ENCODE results near the gene BATF.

BATF gene

GRCh38 chr14:75494896-75495295 is 27.4 kb upstream of the BATF start:
- H3K36me3 Mint-ChIP-seq: peaks cover 14% of the 10 kb centered on the region
- H3K27ac Mint-ChIP-seq: peak overlapping the region; percentile 94
- ATAC-seq (no peak), DNase-seq (ENCODE audit: low spot score in 2 of 2) (peak in 1 of 2 donors; percentile 48)
- peak overlapping the region; percentile 15 for H3K4me3 Mint-ChIP-seq
- H3K9me3 Mint-ChIP-seq: peaks cover 3% of the 10 kb centered on the region
- peaks cover 68% of the 10 kb centered on the region for H3K4me1 Mint-ChIP-seq

GRCh38 chr14:75495399-75495798 is 26.9 kb upstream of the BATF start:
- DNase-seq (ENCODE audit: low spot score in 2 of 2) (no peak), ATAC-seq (no peak)
- H3K4me1 Mint-ChIP-seq: peaks cover 68% of the 10 kb centered on the region
- peaks cover 14% of the 10 kb centered on the region for H3K36me3 Mint-ChIP-seq
- H3K9me3 Mint-ChIP-seq: peaks cover 3% of the 10 kb centered on the region
- H3K4me3 Mint-ChIP-seq: peak overlapping the region; percentile 15
- peak overlapping the region; percentile 94 for H3K27ac Mint-ChIP-seq

GRCh38 chr14:75495882-75496281 is 26.4 kb upstream of the BATF start:
- Mint-ChIP-seq H3K4me3 (peak overlapping the region; percentile 15), H3K4me1 (peaks cover 68% of the 10 kb centered on the region), H3K27ac (peak overlapping the region; percentile 94), H3K36me3 (peaks cover 14% of the 10 kb centered on the region), H3K9me3 (peaks cover 3% of the 10 kb centered on the region)
- ATAC-seq (no peak), DNase-seq (ENCODE audit: low spot score in 2 of 2) (peak in 1 of 2 donors; percentile 49)

- DNase-seq (ENCODE audit: low spot score in 2 of 2): no peak
- peaks cover 3% of the 10 kb centered on the region for H3K9me3 Mint-ChIP-seq
- peaks cover 14% of the 10 kb centered on the region for H3K36me3 Mint-ChIP-seq
- no peak for ATAC-seq
- H3K4me3 Mint-ChIP-seq: peak overlapping the region; percentile 76
- peaks cover 68% of the 10 kb centered on the region for H3K4me1 Mint-ChIP-seq
- H3K27ac Mint-ChIP-seq: peak overlapping the region; percentile 94
Observed at GRCh38 chr14:75496755-75497154, 25.5 kb upstream of the BATF start.

GRCh38 chr14:75497191-75497590 is 25.1 kb upstream of the BATF start:
- peak; percentile 87 for ATAC-seq

GRCh38 chr14:75497701-75498100 is 24.6 kb upstream of the BATF start:
- peak; percentile 5 for ATAC-seq

More at GRCh38 chr14:75497191-75497590, 25.1 kb upstream of the BATF start:
- Mint-ChIP-seq H3K27ac (peak overlapping the region; percentile 94), H3K4me3 (peak overlapping the region; percentile 76), H3K9me3 (peaks cover 3% of the 10 kb centered on the region), H3K36me3 (peaks cover 14% of the 10 kb centered on the region), H3K4me1 (peaks cover 66% of the 10 kb centered on the region)
- DNase-seq (ENCODE audit: low spot score in 2 of 2): peak in 1 of 2 donors; percentile 82

GRCh38 chr14:75499084-75499875 is 23.0 kb upstream of the BATF start:
- DNase-seq (ENCODE audit: low spot score in 2 of 2) (peak in 1 of 2 donors; percentile 76), ATAC-seq (peak; percentile 91)
- Mint-ChIP-seq H3K4me1 (peaks cover 47% of the 10 kb centered on the region), H3K4me3 (peak overlapping the region; percentile 76), H3K9me3 (peaks cover 3% of the 10 kb centered on the region), H3K27ac (peak overlapping the region; percentile 94), H3K36me3 (peaks cover 14% of the 10 kb centered on the region)

More at GRCh38 chr14:75497701-75498100, 24.6 kb upstream of the BATF start:
- peaks cover 3% of the 10 kb centered on the region for H3K9me3 Mint-ChIP-seq
- no peak for DNase-seq (ENCODE audit: low spot score in 2 of 2)
- H3K4me3 Mint-ChIP-seq: peak overlapping the region; percentile 76
- H3K4me1 Mint-ChIP-seq: peaks cover 61% of the 10 kb centered on the region
- H3K27ac Mint-ChIP-seq: peak overlapping the region; percentile 94
- peaks cover 14% of the 10 kb centered on the region for H3K36me3 Mint-ChIP-seq

GRCh38 chr14:75501080-75501479 is 21.2 kb upstream of the BATF start:
- Mint-ChIP-seq H3K9me3 (no peaks in the 10 kb centered on the region), H3K27ac (no peak overlapping the region), H3K4me3 (no peak overlapping the region), H3K36me3 (peaks cover 14% of the 10 kb centered on the region), H3K4me1 (peaks cover 29% of the 10 kb centered on the region)
- DNase-seq (ENCODE audit: low spot score in 2 of 2) (peak in 1 of 2 donors; percentile 36), ATAC-seq (no peak)

GRCh38 chr14:75504411-75504810 is 17.9 kb upstream of the BATF start:
- peaks cover 10% of the 10 kb centered on the region for H3K4me1 Mint-ChIP-seq
- H3K36me3 Mint-ChIP-seq: no peaks in the 10 kb centered on the region
- H3K4me3 Mint-ChIP-seq: no peak overlapping the region
- ATAC-seq (no peak), DNase-seq (ENCODE audit: low spot score in 2 of 2) (no peak)
- no peak overlapping the region for H3K27ac Mint-ChIP-seq
- peaks cover 10% of the 10 kb centered on the region for H3K9me3 Mint-ChIP-seq

GRCh38 chr14:75506930-75507329 is 15.3 kb upstream of the BATF start:
- no peak for ATAC-seq
- Mint-ChIP-seq H3K9me3 (peaks cover 18% of the 10 kb centered on the region), H3K4me1 (peaks cover 20% of the 10 kb centered on the region)

GRCh38 chr14:75510547-75510946 is 11.7 kb upstream of the BATF start:
- H3K9me3 Mint-ChIP-seq: peaks cover 24% of the 10 kb centered on the region
- no peak overlapping the region for H3K4me3 Mint-ChIP-seq

More at GRCh38 chr14:75506930-75507329, 15.3 kb upstream of the BATF start:
- no peak overlapping the region for H3K4me3 Mint-ChIP-seq
- DNase-seq (ENCODE audit: low spot score in 2 of 2): no peak
- H3K27ac Mint-ChIP-seq: no peak overlapping the region
- no peaks in the 10 kb centered on the region for H3K36me3 Mint-ChIP-seq

GRCh38 chr14:75511201-75511600 is 11.1 kb upstream of the BATF start:
- H3K9me3 Mint-ChIP-seq: peaks cover 24% of the 10 kb centered on the region
- DNase-seq (ENCODE audit: low spot score in 2 of 2) (no peak), ATAC-seq (no peak)
- no peaks in the 10 kb centered on the region for H3K36me3 Mint-ChIP-seq
- peaks cover 50% of the 10 kb centered on the region for H3K4me1 Mint-ChIP-seq
- H3K27ac Mint-ChIP-seq: peak overlapping the region; percentile 74
- no peak overlapping the region for H3K4me3 Mint-ChIP-seq

More at GRCh38 chr14:75510547-75510946, 11.7 kb upstream of the BATF start:
- Mint-ChIP-seq H3K36me3 (no peaks in the 10 kb centered on the region), H3K4me1 (peaks cover 44% of the 10 kb centered on the region), H3K27ac (peak overlapping the region; percentile 74)
- no peak for DNase-seq (ENCODE audit: low spot score in 2 of 2)
- peak; percentile 59 for ATAC-seq

- DNase-seq (ENCODE audit: low spot score in 2 of 2): peak in 1 of 2 donors; percentile 66
- Mint-ChIP-seq H3K9me3 (peaks cover 14% of the 10 kb centered on the region), H3K36me3 (no peaks in the 10 kb centered on the region), H3K4me1 (peaks cover 64% of the 10 kb centered on the region), H3K27ac (peak overlapping the region; percentile 96), H3K4me3 (peak overlapping the region; percentile 87)
- ATAC-seq: peak; percentile 41
Observed at GRCh38 chr14:75513911-75514672, 8.2 kb upstream of the BATF start.

- peaks cover 11% of the 10 kb centered on the region for H3K9me3 Mint-ChIP-seq
- peak overlapping the region; percentile 87 for H3K4me3 Mint-ChIP-seq
- H3K4me1 Mint-ChIP-seq: peaks cover 64% of the 10 kb centered on the region
- DNase-seq (ENCODE audit: low spot score in 2 of 2) (peak; percentile 44 to 84), ATAC-seq (peak; percentile 76)
- H3K27ac Mint-ChIP-seq: peak overlapping the region; percentile 96
- no peaks in the 10 kb centered on the region for H3K36me3 Mint-ChIP-seq
Observed at GRCh38 chr14:75514673-75515628, 7.3 kb upstream of the BATF start.
